H9 (cell line): ENCODE measurements around the gene AGO3. TPM values are rescaled to one million over a fixed set of nuclear protein-coding genes. Genes with fewer than 3 reads are reported as not detected.

Experiments used
- DNase-seq: peaks from one replicate; pipeline ENCODE4 v3.0.0-alpha.2; 2017
- H2AFZ ChIP-seq: one replicate; pipeline ENCODE4 v1.6.1; 2013; ENCODE audit warnings: mild to moderate bottlenecking, low read length, control low read depth, moderate library complexity
- H2AK5ac ChIP-seq: 2 replicates; pipeline ENCODE4 v1.6.1; 2013; ENCODE audit warnings: low read length, control low read depth, mixed read lengths; ENCODE audit not compliant: insufficient read length
- H2BK120ac ChIP-seq: one replicate; pipeline ENCODE4 v1.6.1; 2013; ENCODE audit warnings: low read depth, mild to moderate bottlenecking, low read length, control low read depth, inconsistent platforms; ENCODE audit not compliant: poor library complexity, severe bottlenecking
- H2BK12ac ChIP-seq: 2 replicates; pipeline ENCODE4 v1.6.1; 2013; ENCODE audit warnings: low read length, control low read depth, mixed read lengths, low read depth; ENCODE audit not compliant: insufficient read length
- H2BK15ac ChIP-seq: 2 replicates; pipeline ENCODE4 v1.6.1; 2013; ENCODE audit warnings: low read depth, low read length, control low read depth
- H2BK20ac ChIP-seq: one replicate; pipeline ENCODE4 v1.6.1; 2013; ENCODE audit warnings: low read depth, mild to moderate bottlenecking, low read length, control low read depth, inconsistent platforms; ENCODE audit not compliant: poor library complexity, severe bottlenecking
- H2BK5ac ChIP-seq: 2 replicates; pipeline ENCODE4 v1.6.1; 2013; ENCODE audit warnings: low read length, control low read depth, mixed read lengths; ENCODE audit not compliant: insufficient read length
- H3K14ac ChIP-seq: 2 replicates; pipeline ENCODE4 v1.6.1; 2013; ENCODE audit warnings: low read length, control low read depth; ENCODE audit not compliant: insufficient read depth
- H3K18ac ChIP-seq: 2 replicates; pipeline ENCODE4 v1.6.1; 2013; ENCODE audit warnings: low read depth, mild to moderate bottlenecking, mixed read lengths, low read length, control low read depth; ENCODE audit not compliant: insufficient read length
- H3K23ac ChIP-seq: 2 replicates; pipeline ENCODE4 v1.6.1; 2013; ENCODE audit warnings: low read length, control low read depth, mixed read lengths, low read depth; ENCODE audit not compliant: insufficient read length
- H3K23me2 ChIP-seq: 2 replicates; pipeline ENCODE4 v1.6.1; 2013; ENCODE audit warnings: low read depth, mild to moderate bottlenecking, mixed read lengths, low read length, control low read depth; ENCODE audit not compliant: insufficient read length, poor library complexity, severe bottlenecking
- H3K27ac ChIP-seq: 2 replicates; pipeline ENCODE4 v1.5.1; 2013; ENCODE audit warnings: low read length, control low read depth, mixed read lengths, low read depth; ENCODE audit not compliant: insufficient read length
- H3K27me3 ChIP-seq: 2 replicates; pipeline ENCODE4 v1.6.1; 2013; ENCODE audit warnings: low read length, control low read depth, inconsistent platforms; ENCODE audit not compliant: insufficient read depth
- H3K4ac ChIP-seq: 2 replicates; pipeline ENCODE4 v1.6.1; 2013; ENCODE audit warnings: low read depth, mild to moderate bottlenecking, control low read depth, inconsistent platforms, low read length, moderate library complexity
- H3K4me1 ChIP-seq: 2 replicates; pipeline ENCODE4 v1.6.1; 2013; ENCODE audit warnings: low read length, control low read depth, inconsistent platforms; ENCODE audit not compliant: insufficient read depth
- H3K4me2 ChIP-seq: 2 replicates; pipeline ENCODE4 v1.6.1; 2013; ENCODE audit warnings: low read length, control low read depth, mixed read lengths; ENCODE audit not compliant: insufficient read length, insufficient read depth
- H3K56ac ChIP-seq: 2 replicates; pipeline ENCODE4 v1.6.1; 2013; ENCODE audit warnings: low read depth, mild to moderate bottlenecking, mixed read lengths, low read length, control low read depth; ENCODE audit not compliant: insufficient read length
- H3K79me1 ChIP-seq: 2 replicates; pipeline ENCODE4 v1.6.1; 2013; ENCODE audit warnings: low read depth, mild to moderate bottlenecking, moderate library complexity, low read length, control low read depth, inconsistent platforms; ENCODE audit not compliant: insufficient read depth, poor library complexity, severe bottlenecking
- H3K79me2 ChIP-seq: 2 replicates; pipeline ENCODE4 v1.6.1; 2013; ENCODE audit warnings: low read length, control low read depth, inconsistent platforms; ENCODE audit not compliant: insufficient read depth
- H3K9ac ChIP-seq: 2 replicates; pipeline ENCODE4 v1.6.1; 2013; ENCODE audit warnings: low read length, control low read depth, mixed read lengths; ENCODE audit not compliant: insufficient read length; ENCODE audit errors: extremely low read depth
- H3K9me3 ChIP-seq: one replicate; pipeline ENCODE4 v1.6.1; 2013; ENCODE audit warnings: low read depth, low read length, inconsistent platforms; ENCODE audit not compliant: control insufficient read depth
- H3T11ph ChIP-seq: one replicate; pipeline ENCODE4 v1.6.1; 2013; ENCODE audit warnings: mild to moderate bottlenecking, low read length, control low read depth, inconsistent platforms
- H4K20me1 ChIP-seq: one replicate; pipeline ENCODE4 v1.6.1; 2013; ENCODE audit not compliant: control insufficient read depth, insufficient read length, insufficient read depth
- H4K5ac ChIP-seq: 2 replicates; pipeline ENCODE4 v1.6.1; 2013; ENCODE audit warnings: low read depth, mild to moderate bottlenecking, mixed read lengths, low read length, control low read depth; ENCODE audit not compliant: insufficient read length
- H4K8ac ChIP-seq: replicated peaks from 2 replicates; pipeline ENCODE4 v1.6.1; 2013; ENCODE audit warnings: low read length, control low read depth, mixed read lengths, low read depth; ENCODE audit not compliant: insufficient read length
- H4K91ac ChIP-seq: 2 replicates; pipeline ENCODE4 v1.6.1; 2013; ENCODE audit warnings: low read depth, mild to moderate bottlenecking, moderate library complexity, mixed read lengths, low read length, control low read depth; ENCODE audit not compliant: insufficient read length
- H3K27ac Mint-ChIP-seq, 3 experiments: 2 replicates in 2 of 3; 3 replicates in 1 of 3; pipeline ENCODE4 v1.8.0; 2020 to 2021; ENCODE audit warnings: mixed read lengths in 3 of 3, mild to moderate bottlenecking in 1 of 3, moderate library complexity in 1 of 3
- H3K27me3 Mint-ChIP-seq: 2 replicates; pipeline ENCODE4 v1.8.0; 2021; ENCODE audit warnings: low read depth, mild to moderate bottlenecking, moderate library complexity, mixed read lengths
- H3K36me3 Mint-ChIP-seq, 3 experiments: 2 replicates in 2 of 3; 3 replicates in 1 of 3; pipeline ENCODE4 v1.8.0; 2020 to 2021; ENCODE audit warnings: low read depth in 3 of 3, mixed read lengths in 3 of 3; ENCODE audit not compliant: insufficient read depth in 1 of 3
- H3K4me1 Mint-ChIP-seq, 2 experiments: 2 replicates each; pipeline ENCODE4 v1.8.0; 2020; ENCODE audit warnings: mixed read lengths in 2 of 2
- H3K4me3 Mint-ChIP-seq, 2 experiments: 2 replicates in 1 of 2; 3 replicates in 1 of 2; pipeline ENCODE4 v1.8.0; 2020 to 2021; ENCODE audit warnings: mild to moderate bottlenecking in 2 of 2, mixed read lengths in 2 of 2, moderate library complexity in 1 of 2
- H3K9me3 Mint-ChIP-seq, 2 experiments: 2 replicates in 1 of 2; 3 replicates in 1 of 2; pipeline ENCODE4 v1.8.0; 2020; ENCODE audit warnings: mild to moderate bottlenecking in 2 of 2, mixed read lengths in 2 of 2, moderate library complexity in 1 of 2
- CTCF ChIP-seq: fragments of 200-600 bp; sonication (generic); conservative IDR thresholded peaks from 3 replicates; pipeline ENCODE4 v1.8.0; 2021; ENCODE audit warnings: antibody characterized with exemption, mild to moderate bottlenecking
- WGBS: extraction: QIAGEN DNeasy Blood & Tissue Kit; methylation state at CpG from one replicate; pipeline ENCODE4 v1.1.7; 2013; ENCODE audit warnings: missing lambda C conversion rate, low lambda C conversion rate, mixed read lengths; ENCODE audit not compliant: insufficient read length; ENCODE audit errors: extremely low coverage; 5-methylcytosine and 5-hydroxymethylcytosine counted together
- total RNA-seq: library from RNA; stranded (reverse); gene quantifications from 2 replicates; pipeline ENCODE4 v1.2.1, GENCODE V29; 2021

AGO3 gene
- total RNA-seq, 1 experiment from 2014 or later = 27.0 TPM

GRCh38 chr1:36098650-36099365 lies 167.9 kb downstream of the AGO3 start:
- H3K27ac Mint-ChIP-seq = no peak overlapping the region
- peaks cover 0 to 16% (median 8%) of the 10 kb centered on the region in 3 experiments; a peak in 4 of 7 replicates for H3K36me3 Mint-ChIP-seq
- no peak overlapping the region for H4K91ac ChIP-seq
- no peak overlapping the region for H3K27ac ChIP-seq
- no peak overlapping the region for H2BK15ac ChIP-seq
- no peak overlapping the region for H4K8ac ChIP-seq
- no peak overlapping the region for H3K18ac ChIP-seq
- no peak overlapping the region for H2AK5ac ChIP-seq
- no peaks in the 10 kb centered on the region for H4K20me1 ChIP-seq
- H3K14ac ChIP-seq = no peak overlapping the region
- no peak overlapping the region for H3T11ph ChIP-seq
- no peaks in the 10 kb centered on the region for H3K23me2 ChIP-seq
- peaks cover 16 to 19% of the 10 kb centered on the region in 2 experiments for H3K4me1 Mint-ChIP-seq
- H2BK12ac ChIP-seq = no peak overlapping the region
- H2BK120ac ChIP-seq = no peak overlapping the region
- H2BK20ac ChIP-seq = no peak overlapping the region
- H2AFZ ChIP-seq = no peak overlapping the region
- no peaks in the 10 kb centered on the region for H3K79me2 ChIP-seq
- no peaks in the 10 kb centered on the region for H3K27me3 Mint-ChIP-seq
- H3K56ac ChIP-seq = no peak overlapping the region
- H3K4me3 Mint-ChIP-seq = no peak overlapping the region
- H3K9ac ChIP-seq = no peak overlapping the region
- no peak overlapping the region for H4K5ac ChIP-seq
- no peak for TF ChIP-seq CTCF
- no peaks in the 10 kb centered on the region for H3K9me3 ChIP-seq
- DNase-seq = no peak
- no peak overlapping the region for H3K23ac ChIP-seq
- no peaks in the 10 kb centered on the region for H3K27me3 ChIP-seq
- H3K4me1 ChIP-seq = no peaks in the 10 kb centered on the region
- no CpG with 5 or more reads among the region's 13 CpGs for WGBS
- no peak overlapping the region for H2BK5ac ChIP-seq
- H3K9me3 Mint-ChIP-seq = no peaks in the 10 kb centered on the region
- H3K4me2 ChIP-seq = no peak overlapping the region
- no peaks in the 10 kb centered on the region for H3K79me1 ChIP-seq
- H3K4ac ChIP-seq = no peak overlapping the region; the same call in 1 of the 2 replicates
